Right renal pelvis (tissue), 4 donors: ENCODE results near the gene PPP1R14B. TPM values are rescaled to one million over a fixed set of nuclear protein-coding genes. Genes with fewer than 3 reads are reported as not detected.

ENCODE experiments used
- DNase-seq, 4 donors: peaks; one replicate each; pipeline ENCODE4 v3.0.0-alpha.2; 2013; ENCODE audit warnings: low read depth in 4 of 4, low spot score in 3 of 4, missing footprints in 1 of 4
- polyA plus RNA-seq, 4 donors: library from polyadenylated mRNA; unstranded; fragments of 120-200 nt; gene quantifications; one replicate each; pipeline ENCODE4 v1.2.1, GENCODE V29; 2013; ENCODE audit not compliant: insufficient read length in 4 of 4

PPP1R14B gene
- 10 to 100 TPM; 61.9 to 88.4 (median 74.0) TPM for polyA plus RNA-seq

GRCh38 chr11:64246871-64247728, at the start of gene PPP1R14B:
Gene PPP1R14B (minus strand): TSS chr11:64246943. CDS start chr11:64246673, 270 bp downstream.
- no peak for DNase-seq

GRCh38 chr11:64296236-64296635, 49.5 kb upstream of the PPP1R14B start:
- no peak for DNase-seq

GRCh38 chr11:64295760-64296159, 49.0 kb upstream of the PPP1R14B start:
- DNase-seq, result no peak

- no peak for DNase-seq
Observed at GRCh38 chr11:64294774-64295173, 48.0 kb upstream of the PPP1R14B start.

- no peak for DNase-seq
Observed at GRCh38 chr11:64292460-64293254, 45.9 kb upstream of the PPP1R14B start.

GRCh38 chr11:64291752-64292459, 45.2 kb upstream of the PPP1R14B start:
- no peak for DNase-seq

GRCh38 chr11:64291262-64291751, 44.6 kb upstream of the PPP1R14B start, which contains the start of gene KCNK4:
Gene KCNK4 (plus strand): TSS chr11:64291302. CDS start chr11:64293019, 1,717 bp downstream.
- DNase-seq, result no peak

- DNase-seq, result no peak
Observed at GRCh38 chr11:64290352-64291261, 43.9 kb upstream of the PPP1R14B start.

GRCh38 chr11:64289002-64289564, 42.3 kb upstream of the PPP1R14B start:
- DNase-seq, result no peak

GRCh38 chr11:64288353-64288750, 41.6 kb upstream of the PPP1R14B start:
- no peak for DNase-seq

- no peak for DNase-seq
Observed at GRCh38 chr11:64287676-64288352, 41.1 kb upstream of the PPP1R14B start.

GRCh38 chr11:64286801-64287159, 40.0 kb upstream of the PPP1R14B start:
- no peak for DNase-seq

GRCh38 chr11:64285885-64286800, 39.4 kb upstream of the PPP1R14B start:
- DNase-seq, result no peak

- peak in 3 of 4 donors; percentile 74 to 87 (median 77) for DNase-seq
Observed at GRCh38 chr11:64284962-64285884, 38.5 kb upstream of the PPP1R14B start, which contains the start of gene GPR137. Gene GPR137 (plus strand): TSS chr11:64285848. CDS start chr11:64286525, 677 bp downstream.

GRCh38 chr11:64284048-64284961, 37.6 kb upstream of the PPP1R14B start, which contains the start of gene BAD:
Gene BAD (minus strand): TSS chr11:64284665. CDS start chr11:64284368, 297 bp downstream.
- peak in 3 of 4 donors; percentile 86 to 87 (median 87) for DNase-seq
